HepG2 (cell line): ENCODE results near the gene ATOSB. TPM values are rescaled to one million over a fixed set of nuclear protein-coding genes. Genes with fewer than 3 reads are reported as not detected.
A peak's percentile ranks its signal among the peaks of the same experiment; 100 is the strongest.

ENCODE experiments used
- HOXA3 ChIP-seq: sonication (generic); formaldehyde crosslinking; IDR thresholded peaks from 2 replicates; pipeline ENCODE4 v1.5.0; 2020; ENCODE audit warnings: missing genetic modification reagents
- JUND ChIP-seq: sonication (generic); formaldehyde crosslinking; IDR thresholded peaks from 2 replicates; pipeline ENCODE4 v1.8.0; 2022; ENCODE audit warnings: mild to moderate bottlenecking, missing genetic modification reagents
- KLF12 ChIP-seq: sonication (generic); formaldehyde crosslinking; IDR thresholded peaks from 2 replicates; pipeline ENCODE4 v1.4.0; 2020; ENCODE audit warnings: missing genetic modification reagents, borderline replicate concordance
- MIER2 ChIP-seq: IDR thresholded peaks from 2 replicates; pipeline ENCODE4 v1.6.1; 2016; ENCODE audit warnings: missing biosample characterization, missing genetic modification reagents
- NR1H2 ChIP-seq: sonication (generic); formaldehyde crosslinking; IDR thresholded peaks from 2 replicates; pipeline ENCODE4 v1.8.1; 2022; ENCODE audit warnings: low read depth, missing genetic modification reagents, borderline replicate concordance
- PRMT3 ChIP-seq: sonication (generic); formaldehyde crosslinking; IDR thresholded peaks from 2 replicates; pipeline ENCODE4 v1.8.1; 2022; ENCODE audit warnings: low read depth, mild to moderate bottlenecking, moderate library complexity, missing genetic modification reagents, borderline replicate concordance
- REXO4 ChIP-seq: sonication (generic); formaldehyde crosslinking; IDR thresholded peaks from 2 replicates; pipeline ENCODE4 v1.8.0; 2022; ENCODE audit warnings: missing genetic modification reagents, mild to moderate bottlenecking, borderline replicate concordance
- SMAD1 ChIP-seq: sonication (generic); formaldehyde crosslinking; IDR thresholded peaks from 2 replicates; pipeline ENCODE4 v1.4.0; 2020; ENCODE audit warnings: missing genetic modification reagents, low read depth, mild to moderate bottlenecking, borderline replicate concordance
- TMF1 ChIP-seq: sonication (generic); formaldehyde crosslinking; IDR thresholded peaks from 2 replicates; pipeline ENCODE4 v1.8.1; 2022; ENCODE audit warnings: low read depth, missing genetic modification reagents
- ZNF256 ChIP-seq: sonication (generic); formaldehyde crosslinking; conservative IDR thresholded peaks from 2 replicates; pipeline ENCODE4 v1.4.0; 2020; ENCODE audit warnings: missing genetic modification reagents
- ZNF274 ChIP-seq: sonication (generic); formaldehyde crosslinking; IDR thresholded peaks from 2 replicates; pipeline ENCODE4 v1.5.1; 2020; ENCODE audit warnings: mild to moderate bottlenecking, missing genetic modification reagents
- ZNF317 ChIP-seq: sonication (generic); formaldehyde crosslinking; IDR thresholded peaks from 2 replicates; pipeline ENCODE4 v1.5.0; 2020; ENCODE audit warnings: mild to moderate bottlenecking, missing genetic modification reagents
- ZNF569 ChIP-seq: sonication (generic); formaldehyde crosslinking; IDR thresholded peaks from 2 replicates; pipeline ENCODE4 v1.5.0; 2020; ENCODE audit warnings: mild to moderate bottlenecking, missing genetic modification reagents, moderate library complexity, borderline replicate concordance
- ZNF674 ChIP-seq: sonication (generic); formaldehyde crosslinking; IDR thresholded peaks from 2 replicates; pipeline ENCODE4 v1.5.0; 2020; ENCODE audit warnings: low read depth, mild to moderate bottlenecking, missing genetic modification reagents
- polyA plus RNA-seq, 8 experiments: library from polyadenylated mRNA; depleted of rRNA in 3 of 8; stranded (reverse) in 7 of 8; unstranded in 1 of 8; fragments of >200 nt; fragmentation: Illumina TruSeq in 4 of 8; extraction: Trizol in 4 of 8; gene quantifications; 2 replicates each; pipeline versions ENCODE4 v1.2.1 to v1.2.3, GENCODE V29; 2011 to 2016; ENCODE audit warnings: low read depth in 4 of 8, missing spikeins in 1 of 8, mixed read lengths in 1 of 8; ENCODE audit not compliant: insufficient read depth in 1 of 8
- total RNA-seq, 5 experiments: library from RNA; depleted of rRNA; stranded (reverse); fragments of >200 nt; fragmentation: Illumina TruSeq; extraction: Trizol; gene quantifications; 2 replicates each; pipeline ENCODE4 v1.2.3, GENCODE V29; 2016; ENCODE audit warnings: low read depth in 1 of 5
- TF ChIP-seq, protein P1 (sequence below): sonication (generic); formaldehyde crosslinking; IDR thresholded peaks from 2 replicates; pipeline ENCODE4 v1.5.1; 2020; ENCODE audit warnings: mild to moderate bottlenecking, moderate library complexity, missing genetic modification reagents
- TF ChIP-seq, protein P2 (sequence below): IDR thresholded peaks from 2 replicates; pipeline ENCODE4 v1.6.1; 2016
- TF ChIP-seq, protein P3 (sequence below): sonication (generic); formaldehyde crosslinking; IDR thresholded peaks from 2 replicates; pipeline ENCODE4 v1.5.0; 2020; ENCODE audit warnings: mild to moderate bottlenecking, missing genetic modification reagents, borderline replicate concordance
- TF ChIP-seq, protein P4 (sequence below): sonication (generic); formaldehyde crosslinking; IDR thresholded peaks from 2 replicates; pipeline ENCODE4 v1.8.1; 2022; ENCODE audit warnings: low read depth, mild to moderate bottlenecking, missing genetic modification reagents
- TF ChIP-seq, protein P5 (sequence below): sonication (generic); formaldehyde crosslinking; IDR thresholded peaks from 2 replicates; pipeline ENCODE4 v1.8.0; 2022; ENCODE audit warnings: mild to moderate bottlenecking, missing genetic modification reagents; ENCODE audit not compliant: insufficient replicate concordance

ATOSB gene
- total and polyA plus RNA-seq, 2 of the 13 experiments (the other 11 are each of a cell fraction or from before 2014, with no cell fraction given): 1.9 to 6.4 TPM

DNA sequence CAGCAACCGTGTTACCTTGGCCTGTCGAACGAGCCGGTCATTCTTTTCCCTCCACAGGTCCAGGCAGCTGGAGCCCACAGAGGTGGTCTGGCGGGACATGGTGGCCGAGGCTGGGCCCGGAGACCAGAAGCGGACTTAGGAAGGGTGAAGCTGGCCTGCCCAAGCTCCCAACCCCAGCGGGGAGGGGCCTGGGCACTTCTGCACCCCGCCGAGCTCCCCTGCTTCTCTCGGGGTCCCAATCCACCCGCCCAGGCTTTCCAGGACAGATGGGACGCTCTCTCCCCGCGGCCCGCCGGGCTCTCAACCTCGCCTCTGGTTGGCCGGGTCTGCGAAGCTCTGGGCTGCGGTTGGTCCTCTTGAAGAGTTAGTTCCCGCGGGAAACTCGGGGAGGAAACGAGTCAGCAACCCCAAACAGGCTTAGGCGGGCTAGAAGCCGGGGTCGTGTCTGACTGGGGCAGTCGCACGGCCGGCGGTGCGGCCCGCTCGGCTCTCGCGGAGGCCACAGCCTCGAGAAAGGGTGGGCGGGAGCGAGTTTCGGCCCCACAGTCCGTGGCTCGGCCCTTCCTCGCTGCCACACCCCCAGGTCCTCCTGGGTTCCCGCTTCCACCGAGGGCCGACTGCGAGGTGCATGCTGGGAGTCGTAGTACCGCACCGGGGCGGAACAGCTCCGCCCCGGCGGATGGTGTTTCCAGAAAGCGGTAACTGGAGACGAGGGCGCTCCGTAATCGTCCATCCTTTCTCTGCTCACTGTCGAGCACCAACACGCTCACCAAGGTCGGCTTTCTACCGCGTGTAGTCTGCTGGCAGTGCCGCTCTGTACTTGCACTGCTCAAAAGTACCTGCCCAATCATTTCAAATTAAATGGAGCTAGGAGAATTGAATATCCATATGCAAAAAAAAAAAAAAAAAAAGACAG lies 36.0 kb downstream of the ATOSB start, which contains the start of gene FANCG (continued):
- peak; percentile 61; the same call in 1 of the 2 replicates for TF ChIP-seq KLF12
- TF ChIP-seq NR1H2: no peak
- no peak for TF ChIP-seq PRMT3 (CRISPR knock-in tag)
- TF ChIP-seq, protein P1, sequence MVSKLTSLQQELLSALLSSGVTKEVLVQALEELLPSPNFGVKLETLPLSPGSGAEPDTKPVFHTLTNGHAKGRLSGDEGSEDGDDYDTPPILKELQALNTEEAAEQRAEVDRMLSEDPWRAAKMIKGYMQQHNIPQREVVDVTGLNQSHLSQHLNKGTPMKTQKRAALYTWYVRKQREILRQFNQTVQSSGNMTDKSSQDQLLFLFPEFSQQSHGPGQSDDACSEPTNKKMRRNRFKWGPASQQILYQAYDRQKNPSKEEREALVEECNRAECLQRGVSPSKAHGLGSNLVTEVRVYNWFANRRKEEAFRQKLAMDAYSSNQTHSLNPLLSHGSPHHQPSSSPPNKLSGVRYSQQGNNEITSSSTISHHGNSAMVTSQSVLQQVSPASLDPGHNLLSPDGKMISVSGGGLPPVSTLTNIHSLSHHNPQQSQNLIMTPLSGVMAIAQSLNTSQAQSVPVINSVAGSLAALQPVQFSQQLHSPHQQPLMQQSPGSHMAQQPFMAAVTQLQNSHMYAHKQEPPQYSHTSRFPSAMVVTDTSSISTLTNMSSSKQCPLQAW (CRISPR knock-in tag): peak; percentile 81
- peak; percentile 71 for TF ChIP-seq HOXA3 (CRISPR knock-in tag)
- TF ChIP-seq TMF1 (CRISPR knock-in tag): peak; percentile 74; the same call in 1 of the 2 replicates
- peak; percentile 36; the same call in 1 of the 2 replicates for TF ChIP-seq ZNF274 (CRISPR knock-in tag)
- TF ChIP-seq, protein P2, sequence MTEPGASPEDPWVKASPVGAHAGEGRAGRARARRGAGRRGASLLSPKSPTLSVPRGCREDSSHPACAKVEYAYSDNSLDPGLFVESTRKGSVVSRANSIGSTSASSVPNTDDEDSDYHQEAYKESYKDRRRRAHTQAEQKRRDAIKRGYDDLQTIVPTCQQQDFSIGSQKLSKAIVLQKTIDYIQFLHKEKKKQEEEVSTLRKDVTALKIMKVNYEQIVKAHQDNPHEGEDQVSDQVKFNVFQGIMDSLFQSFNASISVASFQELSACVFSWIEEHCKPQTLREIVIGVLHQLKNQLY (CRISPR knock-in tag): no peak
- no peak for TF ChIP-seq JUND (CRISPR knock-in tag)
- 0 out of 2 replicates have a peak, but pooled peaks have one; percentile 53 for TF ChIP-seq ZNF256 (CRISPR knock-in tag)
- TF ChIP-seq ZNF569 (CRISPR knock-in tag): no peak; the same call in 1 of the 2 replicates
- TF ChIP-seq, protein P3, sequence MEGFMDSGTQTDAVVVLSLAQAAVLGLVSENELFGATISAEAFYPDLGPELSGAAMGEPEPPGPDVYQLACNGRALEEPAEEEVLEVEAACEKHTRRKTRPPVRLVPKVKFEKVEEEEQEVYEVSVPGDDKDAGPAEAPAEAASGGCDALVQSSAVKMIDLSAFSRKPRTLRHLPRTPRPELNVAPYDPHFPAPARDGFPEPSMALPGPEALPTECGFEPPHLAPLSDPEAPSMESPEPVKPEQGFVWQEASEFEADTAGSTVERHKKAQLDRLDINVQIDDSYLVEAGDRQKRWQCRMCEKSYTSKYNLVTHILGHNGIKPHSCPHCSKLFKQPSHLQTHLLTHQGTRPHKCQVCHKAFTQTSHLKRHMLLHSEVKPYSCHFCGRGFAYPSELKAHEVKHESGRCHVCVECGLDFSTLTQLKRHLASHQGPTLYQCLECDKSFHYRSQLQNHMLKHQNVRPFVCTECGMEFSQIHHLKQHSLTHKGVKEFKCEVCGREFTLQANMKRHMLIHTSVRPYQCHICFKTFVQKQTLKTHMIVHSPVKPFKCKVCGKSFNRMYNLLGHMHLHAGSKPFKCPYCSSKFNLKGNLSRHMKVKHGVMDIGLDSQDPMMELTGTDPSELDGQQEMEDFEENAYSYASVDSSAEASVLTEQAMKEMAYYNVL (CRISPR knock-in tag): 0 out of 2 replicates have a peak, but pooled peaks have one; percentile 53
- TF ChIP-seq MIER2: no peak
- TF ChIP-seq SMAD1 (CRISPR knock-in tag): no peak
- TF ChIP-seq ZNF317 (CRISPR knock-in tag): peak; percentile 78; the same call in 1 of the 2 replicates
- TF ChIP-seq, protein P4, sequence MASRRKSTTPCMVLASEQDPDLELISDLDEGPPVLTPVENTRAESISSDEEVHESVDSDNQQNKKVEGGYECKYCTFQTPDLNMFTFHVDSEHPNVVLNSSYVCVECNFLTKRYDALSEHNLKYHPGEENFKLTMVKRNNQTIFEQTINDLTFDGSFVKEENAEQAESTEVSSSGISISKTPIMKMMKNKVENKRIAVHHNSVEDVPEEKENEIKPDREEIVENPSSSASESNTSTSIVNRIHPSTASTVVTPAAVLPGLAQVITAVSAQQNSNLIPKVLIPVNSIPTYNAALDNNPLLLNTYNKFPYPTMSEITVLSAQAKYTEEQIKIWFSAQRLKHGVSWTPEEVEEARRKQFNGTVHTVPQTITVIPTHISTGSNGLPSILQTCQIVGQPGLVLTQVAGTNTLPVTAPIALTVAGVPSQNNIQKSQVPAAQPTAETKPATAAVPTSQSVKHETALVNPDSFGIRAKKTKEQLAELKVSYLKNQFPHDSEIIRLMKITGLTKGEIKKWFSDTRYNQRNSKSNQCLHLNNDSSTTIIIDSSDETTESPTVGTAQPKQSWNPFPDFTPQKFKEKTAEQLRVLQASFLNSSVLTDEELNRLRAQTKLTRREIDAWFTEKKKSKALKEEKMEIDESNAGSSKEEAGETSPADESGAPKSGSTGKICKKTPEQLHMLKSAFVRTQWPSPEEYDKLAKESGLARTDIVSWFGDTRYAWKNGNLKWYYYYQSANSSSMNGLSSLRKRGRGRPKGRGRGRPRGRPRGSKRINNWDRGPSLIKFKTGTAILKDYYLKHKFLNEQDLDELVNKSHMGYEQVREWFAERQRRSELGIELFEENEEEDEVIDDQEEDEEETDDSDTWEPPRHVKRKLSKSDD (CRISPR knock-in tag): peak; percentile 75; the same call in 1 of the 2 replicates
- TF ChIP-seq REXO4: no peak
- no peak for TF ChIP-seq ZNF674 (CRISPR knock-in tag)
- TF ChIP-seq, protein P5, sequence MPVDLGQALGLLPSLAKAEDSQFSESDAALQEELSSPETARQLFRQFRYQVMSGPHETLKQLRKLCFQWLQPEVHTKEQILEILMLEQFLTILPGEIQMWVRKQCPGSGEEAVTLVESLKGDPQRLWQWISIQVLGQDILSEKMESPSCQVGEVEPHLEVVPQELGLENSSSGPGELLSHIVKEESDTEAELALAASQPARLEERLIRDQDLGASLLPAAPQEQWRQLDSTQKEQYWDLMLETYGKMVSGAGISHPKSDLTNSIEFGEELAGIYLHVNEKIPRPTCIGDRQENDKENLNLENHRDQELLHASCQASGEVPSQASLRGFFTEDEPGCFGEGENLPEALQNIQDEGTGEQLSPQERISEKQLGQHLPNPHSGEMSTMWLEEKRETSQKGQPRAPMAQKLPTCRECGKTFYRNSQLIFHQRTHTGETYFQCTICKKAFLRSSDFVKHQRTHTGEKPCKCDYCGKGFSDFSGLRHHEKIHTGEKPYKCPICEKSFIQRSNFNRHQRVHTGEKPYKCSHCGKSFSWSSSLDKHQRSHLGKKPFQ: no peak
